HL-60 (cell line): Measurements from ENCODE around the gene ABCA2.

ENCODE experiments used
- CTCF ChIP-seq: IDR thresholded peaks from one replicate; pipeline ENCODE4 v1.5.1; 2011; ENCODE audit warnings: low read length, control low read depth, inconsistent platforms; ENCODE audit not compliant: insufficient read depth
- POLR2AphosphoS5 ChIP-seq: IDR thresholded peaks from 2 replicates; pipeline ENCODE4 v1.6.1; 2012; ENCODE audit warnings: low read depth
- REST ChIP-seq: IDR thresholded peaks from 2 replicates; pipeline ENCODE4 v1.6.1; 2012; ENCODE audit warnings: low read depth; ENCODE audit not compliant: insufficient replicate concordance
- SPI1 ChIP-seq: IDR thresholded peaks from 2 replicates; pipeline ENCODE4 v1.6.1; 2012; ENCODE audit warnings: low read depth, mild to moderate bottlenecking, borderline replicate concordance

GRCh38 chr9:136985027-136985602 is 42.9 kb downstream of the ABCA2 start:
- no peak for TF ChIP-seq CTCF
- no peak for TF ChIP-seq POLR2AphosphoS5
- TF ChIP-seq SPI1: no peak
- TF ChIP-seq REST: no peak
